ENCODE measurements around the gene MRPL38. TPM values are rescaled to one million over a fixed set of nuclear protein-coding genes. Genes with fewer than 3 reads are reported as not detected.
A peak's percentile ranks its signal among the peaks of the same experiment; 100 is the strongest.

Gene MRPL38
- total and polyA plus RNA-seq, 2 of the 8 experiments (the other 6 are each of a cell fraction or from before 2014, with no cell fraction given), result 78.4 to 125 TPM

- H3K18ac ChIP-seq (ENCODE audit: extremely low read depth, low read length), result no peak overlapping the region
- no peak overlapping the region for H3K9ac ChIP-seq (replicated peaks in 1 of 4; ENCODE audit: extremely low read depth in 1 of 4, low read depth in 3 of 4, low read length in 3 of 4)
- no peak overlapping the region for H3K4ac ChIP-seq (replicated peaks; ENCODE audit: insufficient read length, low read depth, low read length)
- no peak overlapping the region for H2BK5ac ChIP-seq (ENCODE audit: low read depth, low read length)
- no peak overlapping the region for H2BK15ac ChIP-seq (ENCODE audit: low read length)
- no peaks in the 10 kb centered on the region for H3K79me2 ChIP-seq (ENCODE audit: control insufficient read depth in 1 of 2, insufficient read depth in 2 of 2, low read length in 2 of 2)
- H2AFZ ChIP-seq (ENCODE audit: low read length), result no peak overlapping the region
- TF ChIP-seq POLR2AphosphoS5 (IDR thresholded peaks at IDR 0.05; ENCODE audit: low read depth, low read length) (peak; percentile 33; the same call in 1 of the 2 replicates), TBP (IDR thresholded peaks at IDR 0.05; ENCODE audit: low read depth, low read length) (no peak)
- H3K36me3 ChIP-seq (ENCODE audit: control insufficient read depth in 2 of 4, insufficient read depth in 4 of 4, low read length in 3 of 4), result peaks cover 2 to 18% (median 11%) of the 10 kb centered on the region in 4 experiments; a peak in 6 of 8 replicates
- H2BK20ac ChIP-seq (ENCODE audit: low read length), result no peak overlapping the region
- H3K4me3 ChIP-seq (ENCODE audit: extremely low read depth in 1 of 4, insufficient read depth in 2 of 4, low read depth in 3 of 4, low read length in 4 of 4), result no peak overlapping the region
- H3K27me3 ChIP-seq (replicated peaks in 1 of 4; ENCODE audit: control insufficient read depth in 3 of 4, extremely low read depth in 1 of 4, insufficient read depth in 3 of 4, low read length in 3 of 4), result no peaks in the 10 kb centered on the region
- no peak overlapping the region for H3K23ac ChIP-seq (ENCODE audit: insufficient read length)
- H3K9me3 ChIP-seq (ENCODE audit: insufficient read depth in 2 of 2, low read depth in 1 of 2, low read length in 1 of 2), result no peaks in the 10 kb centered on the region
- no peaks in the 10 kb centered on the region for H3K23me2 ChIP-seq (ENCODE audit: low read depth, low read length)
- peaks cover 0 to 6% of the 10 kb centered on the region in 2 experiments for H4K20me1 ChIP-seq (replicated peaks in 1 of 2; ENCODE audit: control insufficient read depth in 1 of 2, insufficient read depth in 2 of 2, low read length in 2 of 2)
- ChIA-PET CTCF (ENCODE audit: partially characterized antibody) (interaction anchor here (0.8 to 51.3 kb wide), 7 partner anchors 9 to 124 kb away, joined by 3 to 885 read pairs (median 5); partner anchors contain the start of genes CDK3 and GALK1), POLR2A (ENCODE audit: partially characterized antibody) (interaction anchor here (1.4 to 12.1 kb wide), 5 partner anchors 9 to 109 kb away, joined by 3 to 143 read pairs (median 9); partner anchors contain the start of genes MRPL38, TRIM47 and TRIM65)
- H3K14ac ChIP-seq (ENCODE audit: insufficient read length), result no peak overlapping the region
- no peak overlapping the region for H4K91ac ChIP-seq (replicated peaks; ENCODE audit: insufficient read length, low read length)
- H3K27ac ChIP-seq (ENCODE audit: low read depth, low read length), result no peak overlapping the region
- no peak overlapping the region for H4K8ac ChIP-seq (ENCODE audit: extremely low read depth, insufficient read depth, low read length)
- 97% methylated on average over 6 of the region's 6 CpGs; no CpG with 5 or more reads in 1 of the 2 experiments for WGBS, 2 experiments (ENCODE audit: extremely low coverage in 1 of 2, insufficient coverage in 1 of 2, insufficient read length in 1 of 2, insufficient replicate concordance in 2 of 2, low coverage in 1 of 2, low lambda C conversion rate in 2 of 2, missing lambda C conversion rate in 1 of 2)
- no peak overlapping the region for H2AK5ac ChIP-seq (ENCODE audit: low read depth, low read length)
- no peak for FAIRE-seq
- no peak overlapping the region for H3K56ac ChIP-seq (replicated peaks; ENCODE audit: insufficient read length, low read depth, low read length)
- DNase-seq (ENCODE audit: low read depth in 1 of 2, low spot score in 2 of 2), result no peak
- H2BK120ac ChIP-seq (replicated peaks; ENCODE audit: low read depth, low read length), result no peak overlapping the region
- no peak overlapping the region for H2BK12ac ChIP-seq (ENCODE audit: low read depth, low read length)
- no peaks in the 10 kb centered on the region for H3K4me1 ChIP-seq (replicated peaks in 1 of 4; ENCODE audit: control insufficient read depth in 3 of 4, insufficient read depth in 4 of 4, low read length in 3 of 4)
- H4K5ac ChIP-seq (ENCODE audit: insufficient read length, low read depth, low read length), result no peak overlapping the region
- no peak overlapping the region for H3K4me2 ChIP-seq (ENCODE audit: insufficient read depth in 1 of 2, low read depth in 2 of 2, low read length in 2 of 2)
- H3K79me1 ChIP-seq (ENCODE audit: low read depth, low read length), result no peaks in the 10 kb centered on the region
Measured at GRCh38 chr17:75888484-75888883, 16.2 kb downstream of the MRPL38 start.
